Measurements from ENCODE around the gene DOCK4. TPM values are rescaled to one million over a fixed set of nuclear protein-coding genes. Genes with fewer than 3 reads are reported as not detected.

Gene DOCK4
- total RNA-seq, 1 donor from 2014 or later = 4.5 TPM

- DNase-seq (ENCODE audit: low read depth) (no peak), FAIRE-seq (no peak)
- no peaks in the 10 kb centered on the region for H3K36me3 ChIP-seq (ENCODE audit: control insufficient read depth, insufficient read depth, low read length)
- no peak overlapping the region for H3K4me3 ChIP-seq (ENCODE audit: low read depth, low read length)
- H3K27me3 ChIP-seq (ENCODE audit: control insufficient read depth, insufficient read depth, low read length) = no peaks in the 10 kb centered on the region
- no peak for TF ChIP-seq CTCF (IDR thresholded peaks at IDR 0.05; ENCODE audit: insufficient read depth, low read length, severe bottlenecking)
Observed at GRCh38 chr7:112122144-112122543, 84.1 kb downstream of the DOCK4 start.

GRCh38 chr7:112121318-112121717 lies 84.9 kb downstream of the DOCK4 start:
- DNase-seq (ENCODE audit: low read depth) = no peak
- Histone ChIP-seq H3K27me3 (ENCODE audit: control insufficient read depth, insufficient read depth, low read length) (no peaks in the 10 kb centered on the region), H3K36me3 (ENCODE audit: control insufficient read depth, insufficient read depth, low read length) (no peaks in the 10 kb centered on the region), H3K4me3 (ENCODE audit: low read depth, low read length) (no peak overlapping the region)
- no peak for FAIRE-seq
- no peak for TF ChIP-seq CTCF (IDR thresholded peaks at IDR 0.05; ENCODE audit: insufficient read depth, low read length, severe bottlenecking)

GRCh38 chr7:112120696-112121217 lies 85.4 kb downstream of the DOCK4 start:
- FAIRE-seq (no peak), DNase-seq (ENCODE audit: low read depth) (no peak)
- Histone ChIP-seq H3K27me3 (ENCODE audit: control insufficient read depth, insufficient read depth, low read length) (no peaks in the 10 kb centered on the region), H3K4me3 (ENCODE audit: low read depth, low read length) (no peak overlapping the region), H3K36me3 (ENCODE audit: control insufficient read depth, insufficient read depth, low read length) (no peaks in the 10 kb centered on the region)
- no peak for TF ChIP-seq CTCF (IDR thresholded peaks at IDR 0.05; ENCODE audit: insufficient read depth, low read length, severe bottlenecking)

GRCh38 chr7:112118581-112119566 lies 87.3 kb downstream of the DOCK4 start:
- H3K36me3 ChIP-seq (ENCODE audit: control insufficient read depth, insufficient read depth, low read length) = no peaks in the 10 kb centered on the region
- no peaks in the 10 kb centered on the region for H3K27me3 ChIP-seq (ENCODE audit: control insufficient read depth, insufficient read depth, low read length)
- H3K4me3 ChIP-seq (ENCODE audit: low read depth, low read length) = no peak overlapping the region
- no peak for TF ChIP-seq CTCF (IDR thresholded peaks at IDR 0.05; ENCODE audit: insufficient read depth, low read length, severe bottlenecking)
- FAIRE-seq = no peak
- DNase-seq (ENCODE audit: low read depth) = no peak

- no peaks in the 10 kb centered on the region for H3K27me3 ChIP-seq (ENCODE audit: control insufficient read depth, insufficient read depth, low read length)
- no peak for FAIRE-seq
- H3K36me3 ChIP-seq (ENCODE audit: control insufficient read depth, insufficient read depth, low read length) = no peaks in the 10 kb centered on the region
- H3K4me3 ChIP-seq (ENCODE audit: low read depth, low read length) = no peak overlapping the region
- TF ChIP-seq CTCF (IDR thresholded peaks at IDR 0.05; ENCODE audit: insufficient read depth, low read length, severe bottlenecking) = no peak
- DNase-seq (ENCODE audit: low read depth) = no peak
Observed at GRCh38 chr7:112116894-112117293, 89.3 kb downstream of the DOCK4 start.
